ENCODE measurements around the gene ARHGAP15.
"Not testable (repeated sequence)": the region's sequence is repeated elsewhere in the genome, so short reads cannot be mapped to it uniquely, and the experiment has no call there.

Gene ARHGAP15

DNA sequence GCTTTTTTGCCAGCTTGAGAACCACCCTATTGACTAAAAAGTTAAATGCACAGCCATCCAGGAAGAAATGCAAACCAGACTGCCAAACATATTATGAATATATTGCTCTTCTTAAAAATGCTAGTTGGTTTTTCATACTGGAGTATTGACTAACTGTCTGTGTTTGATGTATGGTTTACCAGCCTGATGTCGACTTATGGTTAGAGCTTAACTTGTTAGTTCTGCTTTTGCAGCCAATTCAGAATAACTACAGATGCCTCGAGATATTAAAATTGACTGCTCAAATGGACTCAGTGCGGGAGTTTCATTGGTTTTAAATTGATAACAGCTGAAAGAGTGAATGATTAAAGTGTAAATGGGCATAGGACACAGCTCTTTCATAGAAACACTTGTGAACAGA lies 369.8 kb downstream of the ARHGAP15 start:
- FAIRE-seq = no peak

DNA sequence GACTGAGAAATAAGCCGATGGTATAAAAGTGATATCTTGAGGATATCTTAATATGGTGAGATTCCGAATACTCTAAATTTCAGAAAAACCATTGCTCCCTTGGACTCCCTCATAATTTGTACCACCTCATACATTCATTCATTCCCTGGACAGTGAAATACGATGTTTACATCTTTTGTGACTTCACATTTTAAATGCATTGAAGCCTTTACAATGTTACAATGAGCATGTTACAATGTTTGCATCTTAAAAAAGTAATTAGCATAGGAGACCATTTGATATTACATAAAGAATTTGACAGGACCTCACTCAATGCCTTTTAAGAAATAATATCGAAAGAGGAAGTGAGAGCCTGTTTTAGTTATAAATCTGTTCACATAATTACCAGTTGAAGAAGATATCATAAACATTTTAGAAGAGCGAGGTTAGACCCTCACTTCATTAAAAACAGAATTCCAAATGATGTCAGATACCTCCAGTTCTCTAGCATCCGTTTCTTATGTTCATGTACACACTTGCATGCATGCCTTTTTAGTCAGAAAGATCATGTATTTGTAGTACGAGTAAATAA lies 372.0 kb downstream of the ARHGAP15 start:
- no peak for FAIRE-seq

DNA sequence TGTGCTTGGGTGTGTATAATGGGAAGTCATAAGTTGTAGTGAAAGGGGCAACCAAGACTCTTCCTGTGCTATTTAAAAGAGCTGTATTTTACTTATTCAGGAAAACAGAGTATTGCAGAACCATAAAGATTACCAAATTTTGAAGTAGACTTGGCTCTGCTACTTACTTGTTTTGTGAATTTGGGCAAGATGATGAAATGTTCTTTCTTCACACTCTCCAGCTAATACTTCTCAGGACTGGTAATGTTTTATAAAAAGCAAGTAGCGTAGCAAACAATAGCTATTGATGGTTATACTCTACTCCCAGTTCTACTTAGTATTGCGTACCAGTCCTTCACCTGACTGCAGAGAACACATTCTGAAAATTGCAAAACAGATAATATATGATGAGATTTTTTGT lies 374.1 kb downstream of the ARHGAP15 start:
- FAIRE-seq = no peak

DNA sequence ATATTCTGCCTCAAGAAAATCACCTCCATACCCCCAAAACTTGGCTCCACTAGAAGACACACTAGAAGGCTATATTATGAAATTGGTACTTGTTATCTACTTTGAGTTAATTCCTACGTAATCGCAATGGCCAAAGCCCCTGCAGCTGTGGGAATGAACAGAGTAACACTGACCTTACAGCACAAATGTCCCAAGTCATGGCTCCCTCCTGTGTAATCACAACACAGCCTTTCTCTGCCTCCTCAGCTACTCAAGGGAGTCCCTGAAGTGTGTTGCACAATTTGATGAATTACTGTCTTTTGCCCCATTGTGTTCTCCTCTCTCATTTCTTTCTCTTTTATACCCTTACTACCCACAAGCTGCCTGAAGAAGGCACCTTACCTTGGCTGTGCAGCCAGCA lies 375.2 kb downstream of the ARHGAP15 start:
- no peak for FAIRE-seq

DNA sequence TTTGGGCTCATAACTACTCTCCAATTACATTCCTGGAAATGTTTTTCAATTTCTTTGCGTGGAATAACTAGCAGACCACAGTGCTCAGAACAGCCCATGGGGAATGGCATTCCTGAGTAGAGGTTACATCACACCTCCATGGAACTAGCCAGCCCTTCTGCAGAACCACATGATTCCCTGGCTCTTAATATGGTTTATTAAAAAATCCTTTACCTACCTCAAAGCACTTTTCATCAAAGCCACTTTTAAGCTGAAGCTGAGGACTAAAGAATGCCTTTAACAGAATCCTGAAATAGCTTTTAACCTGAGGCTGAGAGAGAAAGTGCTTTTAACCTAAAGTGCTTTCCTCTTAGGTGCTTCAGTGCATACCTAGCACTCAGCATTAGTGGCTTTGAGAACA lies 376.3 kb downstream of the ARHGAP15 start:
- FAIRE-seq = no peak

DNA sequence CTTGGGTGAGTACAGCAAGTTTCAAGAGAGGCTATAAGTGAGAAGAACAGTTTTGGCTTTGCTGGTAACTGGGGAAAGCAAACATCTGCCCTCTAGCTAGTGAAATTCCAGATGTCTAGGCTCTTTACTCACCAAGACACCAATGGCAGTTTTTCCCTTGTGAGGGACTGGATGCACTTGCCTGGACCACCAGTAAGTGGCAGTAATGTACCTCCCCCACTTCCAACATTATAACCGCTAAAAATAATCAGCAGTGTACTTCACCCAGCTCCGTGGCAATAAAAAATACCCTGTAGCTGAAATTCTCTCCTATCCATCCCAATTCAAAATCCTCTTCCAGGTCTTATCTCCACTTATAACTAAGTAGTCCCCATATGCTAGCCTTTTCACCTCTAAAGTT lies 383.9 kb downstream of the ARHGAP15 start:
- FAIRE-seq = no peak

DNA sequence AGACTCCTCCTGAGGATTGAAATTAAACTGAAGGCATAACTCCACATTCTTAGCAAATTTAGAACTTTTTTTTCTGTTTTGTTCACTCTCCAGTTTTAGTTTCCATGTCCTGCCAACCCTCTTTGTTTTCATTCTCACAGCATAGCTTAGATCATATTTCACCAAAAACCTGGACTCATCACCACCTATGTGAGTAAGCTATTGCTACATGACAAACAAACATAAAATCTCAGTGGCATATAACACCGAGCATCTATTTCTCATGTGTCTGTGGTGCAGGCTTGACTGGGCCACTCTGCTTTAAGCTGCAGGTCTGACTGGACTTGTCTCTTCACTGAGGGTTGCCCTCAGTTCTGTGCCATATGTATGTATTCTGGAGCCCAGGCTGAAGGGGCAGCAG lies 385.2 kb downstream of the ARHGAP15 start:
- FAIRE-seq = no peak

DNA sequence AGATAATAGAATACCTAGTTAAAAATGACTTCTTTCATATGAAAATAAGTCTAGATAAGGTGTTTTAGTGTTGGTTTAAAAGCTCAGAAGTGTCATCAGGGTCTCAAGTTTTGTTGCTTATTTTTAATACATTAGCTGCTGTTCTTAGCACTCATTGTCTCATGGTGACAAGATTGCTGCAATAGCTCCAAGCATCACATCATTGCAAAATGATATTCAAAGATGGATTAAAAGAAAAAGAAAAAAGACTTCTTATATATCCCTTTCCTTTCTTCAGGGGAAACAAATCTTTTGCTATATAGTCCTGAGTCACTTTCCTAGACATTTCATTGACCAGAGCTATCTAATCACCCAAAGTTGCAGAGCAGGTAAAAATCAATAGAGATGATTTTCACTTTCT lies 386.1 kb downstream of the ARHGAP15 start:
- no peak for FAIRE-seq

DNA sequence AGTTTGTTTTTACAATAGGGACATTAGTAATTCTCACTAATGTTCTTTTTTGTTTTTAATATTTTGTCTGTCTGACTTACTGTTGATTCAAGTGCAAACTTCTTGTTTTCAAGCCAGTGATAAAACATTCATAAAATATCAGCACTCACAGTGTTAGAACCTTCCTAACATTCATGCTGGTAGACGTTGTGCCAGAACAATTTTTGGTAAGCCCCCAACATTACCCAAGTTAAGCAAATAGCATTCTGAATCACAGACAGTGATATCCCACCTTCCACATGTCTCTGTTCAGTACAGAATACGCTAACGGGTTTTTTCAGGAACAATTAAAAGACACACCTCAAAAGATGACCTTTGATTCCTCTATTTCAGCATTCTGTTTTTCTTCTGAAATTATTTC lies 390.3 kb downstream of the ARHGAP15 start:
- FAIRE-seq = no peak

DNA sequence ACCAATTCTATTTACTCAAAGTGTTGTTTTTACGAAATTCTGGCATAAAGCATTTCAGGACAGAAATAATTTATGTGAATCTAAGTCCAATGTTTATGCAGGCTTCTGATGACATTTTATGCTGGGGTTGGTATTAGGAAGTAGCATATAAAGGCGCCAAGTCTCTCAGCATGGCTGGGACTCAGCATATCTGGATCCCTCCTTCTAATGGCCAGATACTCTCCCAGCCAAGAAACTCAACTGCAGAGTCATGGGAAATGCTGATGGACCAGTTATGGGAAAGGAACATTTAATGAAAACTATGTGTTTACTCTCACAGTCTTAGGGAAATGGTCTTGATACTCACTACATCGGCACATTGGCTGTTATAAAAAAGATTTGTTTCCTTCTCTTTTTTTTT lies 392.2 kb downstream of the ARHGAP15 start:
- FAIRE-seq = no peak

DNA sequence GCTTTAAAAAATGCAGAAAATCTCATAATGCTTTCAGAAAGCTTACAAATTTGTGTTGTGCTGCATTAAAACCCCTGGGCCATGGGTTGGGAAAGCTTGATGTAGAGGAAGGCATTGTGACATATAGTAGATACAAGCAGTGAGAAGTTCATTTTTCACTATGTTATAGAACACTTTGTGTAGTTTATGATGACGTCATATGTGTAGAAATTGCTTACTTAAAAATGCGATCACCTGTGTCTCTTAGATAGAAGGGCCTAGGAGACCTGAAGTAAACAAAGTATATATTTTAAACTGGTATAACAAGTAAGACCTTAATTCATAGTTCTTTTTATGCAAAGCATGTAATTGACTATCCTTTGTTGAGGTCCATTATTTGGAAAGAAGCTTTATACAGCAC lies 393.5 kb downstream of the ARHGAP15 start:
- no peak for FAIRE-seq

DNA sequence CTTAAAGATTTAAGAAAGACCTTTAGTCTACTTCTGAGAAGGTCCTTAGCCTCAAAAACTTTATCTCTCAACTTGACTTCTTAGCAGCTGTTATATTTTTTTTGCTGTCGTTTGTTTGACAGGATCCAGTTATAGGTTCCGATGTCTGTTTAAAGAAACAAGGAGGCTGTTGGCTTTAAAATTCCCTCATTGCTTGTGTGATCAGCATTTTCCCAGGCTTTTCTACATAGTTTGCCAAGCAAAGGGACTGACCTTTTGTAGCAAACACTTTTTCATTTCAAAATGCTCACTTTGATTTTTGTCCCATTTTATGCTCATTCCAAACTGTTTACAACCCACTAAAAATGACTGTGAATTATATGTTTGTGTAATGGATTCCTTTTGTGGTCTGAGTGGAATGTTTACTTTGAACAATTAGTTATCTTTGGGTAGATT lies 394.9 kb downstream of the ARHGAP15 start:
- FAIRE-seq = no peak

DNA sequence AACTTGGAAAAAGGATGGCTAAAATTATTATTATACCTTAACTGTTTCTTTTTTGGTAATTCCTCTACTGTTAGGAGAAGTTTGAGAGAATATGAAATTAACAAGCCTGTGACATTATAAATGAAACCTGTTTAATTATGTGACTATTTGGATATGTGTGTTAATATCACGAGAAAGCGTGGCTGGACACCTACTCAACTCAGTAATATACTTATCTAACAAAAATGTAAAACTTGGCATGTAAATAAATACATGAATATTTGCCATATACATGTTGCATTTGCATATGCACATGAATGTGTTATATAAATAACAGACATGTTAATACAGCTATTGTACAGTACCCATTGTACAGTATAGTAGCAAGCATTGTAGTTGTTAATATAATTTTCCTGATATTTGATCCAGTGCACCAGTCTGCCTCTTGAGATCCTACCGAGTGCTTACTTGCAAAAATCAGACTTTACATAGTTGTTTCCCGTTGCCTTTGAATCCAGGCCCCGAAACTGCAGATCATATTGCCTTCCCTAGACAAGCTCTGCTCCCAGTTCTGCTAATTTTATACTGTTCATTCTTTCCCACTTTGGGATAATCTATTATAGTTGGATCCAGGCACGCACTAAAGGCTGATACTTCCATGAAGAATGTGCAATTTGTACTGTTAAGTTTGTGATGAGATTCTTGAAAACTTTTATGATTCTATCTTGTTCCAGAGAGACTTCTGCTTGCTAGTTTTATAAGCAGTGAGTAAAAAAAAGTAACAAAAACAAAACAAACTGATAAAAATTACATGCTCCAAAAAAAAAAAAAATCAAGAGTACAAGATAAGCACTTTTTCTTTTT lies 395.6 kb downstream of the ARHGAP15 start:
- no peak for FAIRE-seq

DNA sequence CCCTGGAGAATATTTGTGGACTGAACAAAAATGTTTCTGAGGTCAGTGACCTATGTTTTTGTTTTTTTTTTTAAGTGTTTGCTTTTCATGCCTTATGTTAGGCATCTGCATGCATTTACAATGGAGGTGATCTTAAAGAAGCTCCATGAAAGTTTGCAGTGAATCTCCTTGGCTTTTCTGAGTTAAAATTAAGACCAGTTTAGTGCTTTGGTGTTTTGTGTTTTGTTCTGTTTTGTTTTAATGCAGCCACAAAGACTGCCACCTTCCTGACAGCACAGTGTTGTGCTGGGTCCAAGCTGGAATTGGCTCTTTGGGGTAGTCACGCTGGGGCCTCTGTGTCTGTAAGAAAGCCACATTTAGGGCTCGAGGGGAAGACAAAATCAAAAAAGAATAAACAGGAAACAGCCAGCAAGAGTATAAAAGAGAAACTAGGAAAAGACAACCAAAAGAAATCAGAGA lies 396.2 kb downstream of the ARHGAP15 start:
- FAIRE-seq = no peak

DNA sequence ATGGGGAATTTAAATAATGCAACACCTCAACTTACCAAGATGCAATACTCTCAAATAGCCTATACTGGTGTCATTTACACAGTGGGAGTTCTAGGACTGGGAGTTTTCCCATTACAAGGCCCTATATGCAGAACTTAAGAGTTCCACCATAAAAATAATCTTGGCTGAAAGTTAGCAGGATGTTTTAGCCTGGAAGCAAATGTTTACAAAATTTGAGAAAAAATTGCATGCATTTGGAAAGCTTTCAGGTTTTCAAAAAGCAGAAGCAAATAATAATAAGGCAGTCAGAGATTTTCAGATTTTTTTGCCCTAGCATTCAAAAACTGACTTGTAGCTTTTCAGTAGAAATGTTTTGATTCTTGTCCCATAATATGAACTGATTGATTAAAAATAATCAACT lies 397.3 kb downstream of the ARHGAP15 start:
- FAIRE-seq = no peak

DNA sequence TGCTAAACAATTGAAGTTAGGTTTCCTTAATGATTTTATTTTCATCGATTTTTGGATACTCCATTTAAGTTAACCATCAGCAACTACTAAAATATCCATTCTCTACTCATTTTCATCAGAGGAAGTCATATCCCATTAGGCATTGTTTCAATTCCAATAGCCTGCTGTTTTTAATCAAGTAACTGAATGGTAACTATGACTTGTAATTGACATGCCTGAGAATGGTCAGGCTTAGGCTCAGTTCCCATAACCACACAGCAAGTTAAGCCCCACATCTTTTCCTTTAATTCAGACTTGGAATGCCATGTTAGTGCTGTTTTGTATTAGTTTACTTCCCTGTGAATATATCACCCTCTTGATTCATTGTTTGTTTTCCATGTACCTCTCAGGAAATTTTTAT lies 398.8 kb downstream of the ARHGAP15 start:
- FAIRE-seq = no peak

DNA sequence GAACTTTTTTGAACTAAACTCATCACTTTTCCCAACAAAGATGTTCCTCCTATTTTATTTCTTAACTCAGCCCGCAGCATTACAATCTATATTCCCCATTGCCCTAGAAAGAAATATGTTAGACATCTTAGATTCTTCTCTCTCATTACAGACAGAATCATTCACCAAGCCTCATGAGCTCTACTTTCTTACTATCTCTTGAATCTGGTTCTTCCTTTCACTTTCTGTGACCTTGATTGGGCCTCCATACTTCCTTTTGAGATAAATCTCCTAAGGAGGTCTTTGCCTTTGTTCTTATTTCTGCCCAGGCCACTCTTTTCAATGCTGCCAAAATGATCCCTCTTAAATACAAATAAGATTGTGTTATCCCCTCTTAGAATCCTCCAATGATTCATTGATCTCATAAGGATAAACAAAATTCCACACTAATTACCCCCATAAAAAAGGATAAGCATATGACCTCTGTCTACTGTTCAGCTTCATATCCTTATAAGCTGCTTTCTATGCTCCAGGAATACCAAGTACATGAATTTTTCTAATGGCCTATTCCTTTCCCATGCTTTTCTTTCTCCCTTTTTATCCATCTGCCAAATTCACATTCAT lies 400.0 kb downstream of the ARHGAP15 start:
- FAIRE-seq = no peak

DNA sequence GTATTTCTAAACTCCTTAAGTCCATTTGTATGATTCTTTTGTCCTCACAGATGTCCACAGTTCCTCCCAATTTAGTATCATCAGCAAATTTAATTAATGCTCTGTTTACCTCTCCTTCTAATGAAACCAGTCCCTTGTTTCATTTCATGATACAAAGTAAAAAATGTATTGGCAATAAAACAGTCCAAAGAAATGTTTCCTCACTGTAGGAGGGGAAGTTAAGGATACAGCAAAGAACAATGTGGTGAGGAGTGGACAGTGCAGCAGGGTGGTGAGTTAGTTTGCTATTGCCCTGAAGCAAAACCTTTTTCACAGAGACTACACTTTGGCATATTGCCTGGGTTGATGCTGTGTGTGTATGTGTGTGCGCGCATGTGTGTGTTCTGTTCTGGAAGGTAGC lies 401.5 kb downstream of the ARHGAP15 start:
- FAIRE-seq = no peak

DNA sequence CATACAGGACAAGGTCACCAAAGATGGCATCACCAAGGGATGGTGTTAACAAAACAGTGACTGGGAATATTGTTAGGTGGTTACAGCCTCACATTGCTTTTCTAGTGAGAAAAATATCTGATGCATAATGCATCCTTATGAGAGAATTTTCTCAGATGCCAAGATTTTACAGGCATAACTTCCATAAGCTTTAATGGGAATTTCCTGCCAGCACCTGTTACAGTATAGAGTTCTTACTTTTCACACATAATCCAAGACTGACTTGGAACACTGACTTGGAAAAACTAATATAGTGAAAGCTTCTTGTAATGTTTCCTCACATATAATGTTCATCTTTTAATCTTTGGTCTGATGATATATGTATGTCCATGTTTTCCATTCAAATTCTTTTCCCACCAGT lies 402.8 kb downstream of the ARHGAP15 start:
- no peak for FAIRE-seq

DNA sequence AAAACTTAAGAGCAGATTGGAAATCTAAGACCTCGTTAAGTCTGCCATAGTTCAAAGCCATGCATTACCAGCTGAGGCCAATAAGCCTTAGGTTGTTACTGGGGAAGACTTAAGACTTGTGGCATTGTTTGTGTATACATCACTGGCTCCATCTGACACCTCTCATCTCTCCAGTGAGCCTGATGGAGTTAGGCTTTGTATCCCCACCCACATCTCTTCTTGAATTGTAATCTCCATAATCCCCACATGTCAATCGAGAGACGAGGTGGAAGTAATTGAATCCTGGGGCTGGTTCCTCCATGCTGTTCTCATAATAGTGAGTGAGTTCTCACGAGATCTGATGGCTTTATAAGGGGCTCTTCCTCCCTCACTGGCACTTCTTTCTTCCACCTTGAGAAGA lies 404.6 kb downstream of the ARHGAP15 start:
- no peak for FAIRE-seq

DNA sequence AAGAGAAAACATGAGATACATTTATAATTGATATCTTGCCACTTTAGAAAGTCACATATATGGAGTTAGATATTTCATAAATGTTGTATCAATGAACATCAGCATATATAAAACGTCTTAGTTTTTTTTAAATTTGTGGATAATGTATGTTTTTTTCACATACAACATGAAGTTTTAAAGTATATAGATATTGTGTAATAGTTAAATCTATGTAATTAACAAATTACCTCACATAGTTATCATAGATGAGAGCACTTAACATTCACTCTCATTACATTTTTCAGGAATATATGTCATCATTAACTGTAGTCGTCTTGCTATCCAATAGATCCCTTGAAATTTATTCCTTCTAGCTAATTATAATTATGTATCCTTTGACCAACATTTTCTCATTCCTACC lies 406.6 kb downstream of the ARHGAP15 start:
- no peak for FAIRE-seq

DNA sequence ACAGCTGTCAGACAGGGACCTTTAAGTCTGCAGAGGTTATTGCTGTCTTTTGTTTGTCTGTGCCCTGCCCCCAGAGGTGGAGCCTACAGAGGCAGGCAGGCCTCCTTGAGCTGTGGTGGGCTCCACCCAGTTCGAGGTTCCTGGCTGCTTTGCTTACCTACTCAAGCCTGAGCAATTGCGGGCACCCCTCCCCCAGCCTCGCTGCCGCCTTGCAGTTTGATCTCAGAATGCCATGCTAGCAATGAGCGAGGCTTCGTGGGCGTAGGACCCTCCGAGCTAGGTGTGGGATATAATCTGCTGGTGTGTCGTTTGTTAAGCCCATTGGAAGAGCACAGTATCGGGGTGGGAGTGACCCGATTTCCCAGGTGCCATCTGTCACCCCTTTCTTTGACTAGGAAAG lies 412.7 kb downstream of the ARHGAP15 start:
- not testable (repeated sequence) for FAIRE-seq

DNA sequence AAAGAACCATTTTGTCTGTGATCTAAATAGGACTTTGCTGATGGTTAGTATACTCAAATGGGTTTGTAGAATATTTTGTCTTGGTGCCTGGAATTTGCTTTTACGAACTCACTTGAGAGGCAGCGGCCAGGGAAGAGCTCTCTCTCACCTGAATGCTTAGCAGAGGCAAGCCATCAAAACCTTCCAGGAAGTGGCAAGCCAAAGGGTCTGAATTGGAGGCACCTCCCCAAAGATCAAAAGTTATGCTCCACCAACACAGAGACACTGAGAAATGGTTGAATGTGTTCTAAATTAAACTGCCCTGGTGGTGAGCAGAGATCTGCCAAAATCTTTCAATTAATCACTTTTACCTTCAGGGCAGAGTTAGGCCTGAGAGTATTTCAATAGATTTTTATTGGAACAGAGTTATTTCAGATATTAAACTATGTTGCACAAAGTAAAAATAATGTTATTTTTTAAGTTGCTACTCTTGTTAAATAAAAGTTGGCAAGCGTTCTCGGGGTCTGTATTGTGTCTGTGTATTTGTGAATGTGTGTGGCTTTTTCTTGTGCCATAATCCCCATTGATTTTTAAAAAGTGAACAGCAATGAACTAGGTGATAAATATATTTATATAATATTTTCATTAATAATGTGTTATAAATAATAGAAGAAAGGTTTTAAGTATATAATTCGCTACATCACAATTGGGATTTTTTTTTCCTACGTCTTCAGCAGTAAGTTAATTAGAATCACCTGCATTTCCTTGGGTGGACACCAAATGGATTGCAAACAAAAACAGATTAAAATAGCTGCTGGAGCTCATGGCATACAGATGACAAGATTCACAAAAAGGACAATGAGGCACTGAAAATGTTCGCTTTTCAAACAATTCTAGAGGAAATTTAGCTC lies 416.1 kb downstream of the ARHGAP15 start:
- FAIRE-seq = no peak

Data from G401.6 (cell line).